ENCODE data around the gene MAGEH1.
"Not testable (repeated sequence)": the region's sequence is repeated elsewhere in the genome, so short reads cannot be mapped to it uniquely, and the experiment has no call there.

The MAGEH1 gene

DNA sequence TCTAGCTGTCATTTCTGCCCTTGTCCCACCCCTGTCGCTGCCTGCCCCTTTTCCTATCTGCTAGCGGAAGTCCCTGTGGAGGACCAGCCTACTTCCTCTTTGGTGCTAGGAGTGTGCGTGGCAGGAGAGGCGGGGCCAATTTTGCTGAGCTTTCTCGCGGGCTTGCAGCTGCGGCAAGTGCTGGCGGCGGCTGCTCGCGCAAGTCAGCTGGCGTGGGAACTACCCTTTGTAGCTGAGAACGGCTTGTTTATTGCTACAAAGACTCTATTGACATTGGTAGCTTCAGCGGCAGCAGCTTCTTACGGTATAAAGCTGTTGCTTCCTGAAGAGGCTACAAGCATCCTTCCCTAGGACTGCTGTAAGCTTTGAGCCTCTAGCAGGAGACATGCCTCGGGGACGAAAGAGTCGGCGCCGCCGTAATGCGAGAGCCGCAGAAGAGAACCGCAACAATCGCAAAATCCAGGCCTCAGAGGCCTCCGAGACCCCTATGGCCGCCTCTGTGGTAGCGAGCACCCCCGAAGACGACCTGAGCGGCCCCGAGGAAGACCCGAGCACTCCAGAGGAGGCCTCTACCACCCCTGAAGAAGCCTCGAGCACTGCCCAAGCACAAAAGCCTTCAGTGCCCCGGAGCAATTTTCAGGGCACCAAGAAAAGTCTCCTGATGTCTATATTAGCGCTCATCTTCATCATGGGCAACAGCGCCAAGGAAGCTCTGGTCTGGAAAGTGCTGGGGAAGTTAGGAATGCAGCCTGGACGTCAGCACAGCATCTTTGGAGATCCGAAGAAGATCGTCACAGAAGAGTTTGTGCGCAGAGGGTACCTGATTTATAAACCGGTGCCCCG lies at the start of gene MAGEH1:
Gene MAGEH1 (plus strand): TSS at position 138 of the 843 bp plus-strand sequence. CDS start 248 bp downstream, at position 386.
- DNase-seq: peak; percentile 66 to 70

DNA sequence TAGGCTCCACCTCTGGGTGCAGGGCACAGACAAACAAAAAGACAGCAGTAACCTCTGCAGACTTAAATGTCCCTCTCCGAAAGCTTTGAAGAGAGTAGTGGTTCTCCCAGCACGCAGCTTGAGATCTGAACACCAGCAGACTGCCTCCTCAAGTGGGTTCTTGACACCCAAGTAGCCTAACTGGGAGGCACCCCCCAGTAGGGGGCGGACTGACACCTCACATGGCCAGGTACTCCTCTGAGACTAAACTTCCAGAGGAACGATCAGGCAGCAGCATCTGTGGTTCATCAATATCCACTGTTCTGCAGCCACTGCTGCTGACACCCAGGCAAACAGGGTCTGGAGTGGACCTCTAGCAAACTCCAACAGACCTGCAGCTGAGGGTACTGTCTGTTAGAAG lies 24.8 kb upstream of the MAGEH1 start:
- not testable (repeated sequence) for DNase-seq

- DNase-seq: not testable (repeated sequence)
These were observed 8.5 kb upstream of the MAGEH1 start for GRCh38 chrX:55443468-55443867.

DNA sequence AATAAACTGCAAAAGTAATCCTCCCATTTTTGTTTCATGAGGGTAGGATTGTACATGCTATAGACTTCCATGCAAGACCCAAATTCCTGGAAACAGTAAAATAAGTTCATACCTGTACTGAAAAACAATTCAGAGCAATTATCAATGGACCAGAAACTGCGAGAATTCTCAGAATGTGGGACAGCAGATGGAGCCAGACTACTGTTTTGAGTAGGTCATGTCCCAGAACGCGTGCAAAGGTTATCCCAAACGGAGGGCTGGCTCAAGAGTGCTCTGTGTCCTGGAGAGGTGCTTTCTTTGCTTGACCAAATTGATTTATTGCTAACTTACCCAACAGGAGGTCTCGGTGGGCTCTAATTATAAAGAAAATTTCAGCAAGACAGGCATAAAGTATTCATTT lies 1.7 kb upstream of the MAGEH1 start:
- no peak for DNase-seq

DNA sequence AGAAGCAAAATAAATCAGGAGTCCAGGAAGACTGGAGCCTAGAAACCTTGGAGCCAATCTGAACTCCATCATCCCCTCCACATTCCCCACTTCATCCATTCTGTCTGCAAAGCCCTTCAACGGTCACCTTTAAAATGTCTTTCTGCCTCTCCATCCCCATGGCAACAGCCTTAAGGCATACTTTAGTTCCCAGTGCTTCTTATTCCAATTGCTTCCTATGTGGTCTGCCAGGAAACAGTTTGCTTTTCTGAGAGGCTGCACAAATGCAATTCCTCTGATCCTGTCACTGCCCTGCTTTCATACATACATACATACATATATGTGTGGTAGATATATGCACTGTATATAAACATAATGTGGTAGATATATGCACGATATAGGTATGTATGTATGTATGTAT lies 786 bp upstream of the MAGEH1 start:
- no peak for DNase-seq

DNA sequence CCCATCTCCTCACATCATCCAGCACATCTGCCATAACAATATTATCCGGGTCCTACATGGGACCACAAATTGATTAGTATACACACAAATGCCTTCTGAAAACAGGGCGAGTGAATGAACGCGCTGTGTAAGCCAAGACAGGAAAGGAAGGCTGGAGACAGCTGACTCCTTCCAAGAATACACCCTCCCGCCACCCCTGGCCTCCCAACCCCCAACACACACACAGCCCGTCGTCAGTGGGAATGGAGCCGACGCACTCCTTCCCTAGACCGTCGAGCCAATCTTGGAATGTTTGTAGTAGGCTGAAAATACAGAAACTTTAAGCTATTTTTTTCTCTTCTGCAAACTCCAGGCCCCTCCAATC lies 319 bp upstream of the MAGEH1 start:
- no peak for DNase-seq

DNA sequence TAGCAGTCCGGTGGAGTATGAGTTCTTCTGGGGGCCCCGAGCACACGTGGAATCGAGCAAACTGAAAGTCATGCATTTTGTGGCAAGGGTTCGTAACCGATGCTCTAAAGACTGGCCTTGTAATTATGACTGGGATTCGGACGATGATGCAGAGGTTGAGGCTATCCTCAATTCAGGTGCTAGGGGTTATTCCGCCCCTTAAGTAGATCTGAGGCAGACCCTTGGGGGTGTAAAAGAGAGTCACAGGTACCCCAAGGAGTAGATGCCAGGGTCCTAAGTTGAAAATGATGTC lies 852 bp downstream of the MAGEH1 start:
- peak in 1 of 2 donors; percentile 1 for DNase-seq

DNA sequence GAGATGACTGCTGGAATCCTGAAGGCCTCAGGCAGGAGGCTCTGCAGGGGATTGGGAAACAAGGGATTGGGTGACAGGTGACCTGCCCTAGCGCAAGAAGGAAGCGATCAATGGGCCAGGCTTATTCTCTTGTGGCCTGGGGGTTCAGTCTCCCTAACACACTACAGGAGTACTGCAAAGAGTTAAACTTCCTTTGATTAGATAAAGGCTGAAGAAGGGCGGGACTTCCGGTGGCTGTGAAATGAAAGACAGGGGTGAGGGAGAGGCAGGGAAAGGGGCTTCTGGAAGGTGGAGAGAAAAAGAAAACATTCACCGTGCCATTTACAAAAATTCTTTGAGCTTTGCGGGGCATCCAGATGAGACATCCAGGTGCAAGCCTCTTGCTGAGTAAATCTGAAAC lies 3.8 kb downstream of the MAGEH1 start:
- DNase-seq: not testable (repeated sequence)

GRCh38 chrX:55459426-55459825 lies 7.5 kb downstream of the MAGEH1 start:
- DNase-seq: not testable (repeated sequence)

GRCh38 chrX:55459926-55460325 lies 8.0 kb downstream of the MAGEH1 start:
- DNase-seq: not testable (repeated sequence)

DNA sequence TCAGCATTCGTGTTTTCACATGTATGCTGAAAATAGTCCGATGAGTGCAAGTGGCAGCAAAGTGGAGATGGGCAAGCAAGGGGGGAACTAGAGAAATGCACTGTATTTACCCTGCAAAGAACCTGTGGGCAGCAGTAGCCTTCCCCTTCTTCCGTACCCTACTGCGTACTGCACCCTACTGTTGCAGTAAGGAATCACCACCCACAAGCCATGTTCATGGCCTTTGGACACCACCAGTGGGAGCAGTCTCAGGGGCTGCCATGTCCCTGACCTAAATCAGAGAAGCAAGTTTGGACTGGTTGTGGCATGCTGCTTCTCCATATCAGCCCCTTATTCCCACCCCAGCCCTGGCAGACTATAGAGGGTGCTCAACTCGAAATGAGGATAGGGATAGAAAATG lies 12.1 kb downstream of the MAGEH1 start:
- not testable (repeated sequence) for DNase-seq

GRCh38 chrX:55465108-55465507 lies 13.2 kb downstream of the MAGEH1 start:
- not testable (repeated sequence) for DNase-seq

DNA sequence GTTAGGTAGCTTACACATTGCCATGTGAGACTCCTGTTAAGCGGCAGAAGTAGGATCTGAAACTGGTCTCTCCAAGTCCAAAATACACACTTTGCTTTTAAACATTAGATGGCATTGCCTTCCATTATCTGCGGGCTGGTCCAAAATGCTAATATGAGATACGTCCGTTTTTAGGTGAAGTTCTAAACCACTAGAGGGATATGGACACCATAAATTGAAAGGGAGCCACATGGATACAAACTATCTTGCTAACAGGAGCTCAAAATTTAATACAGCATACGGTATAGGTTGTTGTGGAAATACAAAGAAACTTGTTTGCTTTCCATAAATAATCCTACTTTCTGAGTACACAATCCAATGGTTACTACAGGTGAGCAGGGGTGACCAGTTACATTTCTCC lies 13.9 kb downstream of the MAGEH1 start:
- not testable (repeated sequence) for DNase-seq

DNA sequence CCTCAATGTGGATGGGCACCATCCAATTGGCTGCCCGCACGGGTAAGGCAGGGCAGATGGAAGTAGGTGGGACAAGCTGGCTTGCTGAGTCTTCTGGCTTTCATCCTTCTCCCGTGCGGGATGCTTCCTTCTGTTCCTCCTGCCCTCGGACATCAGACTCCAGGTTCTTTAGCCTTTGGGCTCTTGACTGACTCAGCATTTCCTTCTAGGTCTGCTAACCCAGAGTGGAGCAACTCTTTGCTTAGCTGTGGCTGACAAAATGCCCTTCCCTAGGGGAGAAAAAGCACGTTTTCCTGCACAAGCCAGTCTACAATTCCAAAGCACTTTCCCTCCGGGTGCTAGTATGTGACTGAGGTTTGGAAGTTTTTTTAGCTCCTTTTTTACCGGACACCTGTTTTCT lies 28.0 kb downstream of the MAGEH1 start:
- not testable (repeated sequence) for DNase-seq

GRCh38 chrX:55480390-55481062 lies 28.6 kb downstream of the MAGEH1 start:
- DNase-seq: no peak

DNA sequence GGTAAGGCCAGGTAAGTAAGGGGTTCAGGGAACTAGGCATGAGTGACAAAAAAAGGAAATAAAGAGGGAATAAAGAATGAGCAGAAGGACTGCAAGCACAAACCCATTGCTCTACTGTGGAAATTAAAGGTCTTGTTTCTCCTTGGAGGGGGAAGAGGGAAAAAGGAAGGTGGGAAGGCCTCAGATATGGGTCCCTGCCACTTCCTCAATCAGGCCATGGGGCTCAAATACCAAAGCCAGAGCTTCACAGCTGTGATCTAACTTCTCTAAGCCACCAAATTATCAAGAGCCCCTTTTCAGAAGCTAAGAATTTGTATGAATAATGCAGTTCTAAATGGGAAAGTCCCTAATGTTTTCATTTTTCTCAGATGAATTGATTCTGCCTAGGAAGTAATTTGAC lies 33.0 kb downstream of the MAGEH1 start:
- no peak for DNase-seq

DNA sequence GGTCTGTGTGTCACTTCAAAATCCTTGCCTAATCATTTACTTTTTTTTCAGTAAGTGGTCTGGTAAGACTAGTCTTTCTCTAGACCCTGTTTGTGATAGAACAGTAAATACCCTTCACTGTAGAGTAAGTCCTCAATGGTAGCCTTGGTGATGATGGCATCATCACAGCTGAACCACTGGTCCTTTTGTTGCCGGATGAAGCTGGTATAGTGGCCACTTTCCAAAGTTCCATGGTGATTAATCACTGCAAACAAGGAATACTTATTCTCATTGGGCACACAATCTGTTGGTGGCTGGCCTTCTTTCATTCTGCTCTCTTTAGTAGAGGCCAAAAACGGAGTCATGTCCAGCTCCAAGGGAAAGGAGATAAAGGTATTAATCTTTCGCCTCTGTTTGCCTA lies 34.8 kb downstream of the MAGEH1 start:
- no peak for DNase-seq

- DNase-seq: no peak
These were observed 35.2 kb downstream of the MAGEH1 start for GRCh38 chrX:55487143-55487542.

DNA sequence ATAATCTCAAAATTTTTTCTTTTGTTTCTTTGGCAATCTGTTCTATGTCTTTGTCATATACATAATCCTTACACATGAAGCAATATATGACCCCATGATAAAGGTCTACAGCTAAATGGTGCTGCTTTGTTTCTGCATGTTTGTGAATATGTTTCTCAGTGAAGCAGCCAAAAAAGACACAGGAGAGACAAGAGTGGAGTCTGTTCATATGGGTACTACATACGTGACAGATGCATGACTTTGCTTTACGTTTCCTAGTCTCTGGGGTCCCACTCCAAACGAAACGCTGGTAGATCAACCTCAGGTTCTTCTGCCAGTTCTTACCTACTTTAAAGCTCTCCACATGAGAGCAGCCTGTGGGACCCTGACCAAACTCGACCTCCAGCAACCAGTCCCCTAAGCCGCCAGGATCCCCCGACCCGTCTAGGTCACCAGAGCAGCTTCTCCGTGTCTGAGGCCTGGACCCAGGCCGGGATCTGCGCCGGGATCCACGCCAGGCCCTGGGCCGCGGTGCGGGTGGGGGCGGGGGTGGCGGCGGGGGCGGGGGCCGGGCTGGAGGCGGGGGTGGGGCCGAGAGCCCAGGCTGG lies 36.2 kb downstream of the MAGEH1 start:
- DNase-seq: no peak

DNA sequence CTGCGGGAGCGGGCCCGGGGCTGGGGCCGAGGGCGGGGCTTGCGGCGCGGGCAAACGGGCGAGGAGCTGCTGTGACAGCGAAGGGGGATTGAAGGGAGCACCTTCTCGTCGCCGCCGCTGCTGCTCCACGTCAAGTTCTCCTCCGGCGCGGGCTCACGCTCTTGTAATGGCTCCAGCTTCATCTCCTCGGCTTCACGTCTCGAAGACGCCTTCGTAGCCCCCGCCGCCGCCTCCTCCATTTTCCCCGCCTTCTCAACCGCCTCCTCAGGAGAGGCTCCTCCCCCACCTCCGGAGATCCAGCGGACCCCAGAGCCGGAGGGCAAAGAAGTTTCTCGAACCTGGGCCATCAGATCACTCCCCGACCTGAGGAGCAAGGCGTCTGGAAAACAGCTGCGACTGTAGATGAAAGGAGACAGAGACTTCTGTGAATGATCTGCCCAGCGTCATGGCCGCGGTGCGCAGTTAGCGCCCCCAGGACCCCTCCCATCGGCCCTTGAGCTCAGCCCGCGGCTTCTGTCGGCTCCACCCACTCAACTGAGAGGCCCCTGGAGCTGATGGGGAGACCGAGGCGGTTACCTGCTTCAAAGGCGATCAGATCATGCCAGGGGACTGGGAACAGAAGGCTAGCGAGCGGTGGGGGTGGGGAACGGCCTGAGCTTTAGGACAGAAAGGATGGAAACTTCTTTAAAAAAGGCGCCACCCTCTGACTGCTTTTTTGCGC lies 36.8 kb downstream of the MAGEH1 start:
- DNase-seq: peak; percentile 60 to 64

GRCh38 chrX:55489314-55490009 lies 37.5 kb downstream of the MAGEH1 start, which contains the start of gene USP51:
TSS of gene USP51 (minus strand) at chrX:55489848. CDS start at chrX:55488939, 909 bp downstream.
- DNase-seq: peak in 1 of 2 donors; percentile 13

DNA sequence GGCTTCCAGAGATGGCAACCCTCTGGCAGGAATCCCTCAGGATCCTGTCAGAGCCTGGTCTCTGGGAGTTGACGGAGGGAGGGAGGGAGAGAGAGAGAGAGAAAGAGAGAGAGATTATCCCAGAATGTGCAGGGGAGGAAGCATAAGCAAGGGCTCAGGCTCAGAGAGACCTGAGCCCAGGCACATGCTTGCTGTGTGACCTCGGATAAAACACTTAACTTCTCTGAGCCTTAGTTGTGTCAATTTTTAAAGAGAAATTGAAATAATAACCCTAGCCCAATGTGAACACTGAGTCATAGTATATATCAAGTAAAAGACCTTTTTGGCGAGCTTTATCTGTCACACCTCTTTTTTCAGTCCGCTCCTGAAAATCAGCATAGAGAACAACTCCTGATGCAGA lies 38.2 kb downstream of the MAGEH1 start:
- no peak for DNase-seq

- no peak for DNase-seq
These were observed 39.0 kb downstream of the MAGEH1 start for GRCh38 chrX:55490974-55491373.
